ENCODE data around the gene MTFMT. TPM values are rescaled to one million over a fixed set of nuclear protein-coding genes. Genes with fewer than 3 reads are reported as not detected.

The MTFMT gene
- total RNA-seq, 2 donors from 2014 or later: 19.8 to 20.7 TPM

DNA sequence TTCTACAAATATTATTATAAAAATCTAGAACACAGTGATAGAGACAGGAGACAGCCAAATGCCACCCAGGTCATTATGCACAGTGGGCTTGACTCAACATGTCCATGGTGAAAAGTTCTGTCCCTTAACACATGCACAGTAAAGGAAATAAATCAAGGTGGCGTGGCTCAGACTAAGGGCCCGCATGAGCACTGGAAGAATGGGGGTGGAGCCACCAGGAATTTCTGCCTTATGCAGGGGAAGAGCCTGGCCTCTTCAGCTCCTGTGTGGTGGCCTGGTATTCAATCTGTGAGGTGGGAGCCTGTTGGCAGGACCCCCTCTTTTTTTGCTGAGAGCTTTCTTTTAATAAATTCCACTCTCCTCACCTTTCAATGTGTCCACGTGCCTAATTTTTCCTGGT is 22.6 kb downstream of the MTFMT start:
- ATAC-seq (no peak), DNase-seq (no peak)
- intact Hi-C loops (cut with DNase I, micrococcal nuclease): no loop called here

DNA sequence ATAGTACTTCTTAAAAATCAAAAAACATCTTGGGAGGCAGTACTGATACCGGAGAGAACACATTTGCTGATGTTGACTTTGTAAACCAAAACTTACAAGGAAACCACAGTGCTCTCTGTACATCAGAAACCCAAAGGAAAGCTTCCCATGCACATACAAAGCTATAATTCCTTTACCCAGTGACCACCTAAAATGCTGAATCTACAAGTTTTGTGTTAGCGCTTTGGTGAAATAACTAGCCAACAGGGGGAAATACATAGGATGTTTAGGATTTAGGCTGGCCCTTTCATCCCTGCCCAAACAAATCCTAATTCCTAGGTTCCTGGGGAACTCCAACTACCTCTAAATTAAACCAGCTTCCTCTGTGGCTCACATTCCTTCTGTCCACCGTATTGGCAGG is 24.4 kb downstream of the MTFMT start:
- ATAC-seq: no peak
- intact Hi-C loops (cut with DNase I, micrococcal nuclease): no loop called here
- no peak for DNase-seq

DNA sequence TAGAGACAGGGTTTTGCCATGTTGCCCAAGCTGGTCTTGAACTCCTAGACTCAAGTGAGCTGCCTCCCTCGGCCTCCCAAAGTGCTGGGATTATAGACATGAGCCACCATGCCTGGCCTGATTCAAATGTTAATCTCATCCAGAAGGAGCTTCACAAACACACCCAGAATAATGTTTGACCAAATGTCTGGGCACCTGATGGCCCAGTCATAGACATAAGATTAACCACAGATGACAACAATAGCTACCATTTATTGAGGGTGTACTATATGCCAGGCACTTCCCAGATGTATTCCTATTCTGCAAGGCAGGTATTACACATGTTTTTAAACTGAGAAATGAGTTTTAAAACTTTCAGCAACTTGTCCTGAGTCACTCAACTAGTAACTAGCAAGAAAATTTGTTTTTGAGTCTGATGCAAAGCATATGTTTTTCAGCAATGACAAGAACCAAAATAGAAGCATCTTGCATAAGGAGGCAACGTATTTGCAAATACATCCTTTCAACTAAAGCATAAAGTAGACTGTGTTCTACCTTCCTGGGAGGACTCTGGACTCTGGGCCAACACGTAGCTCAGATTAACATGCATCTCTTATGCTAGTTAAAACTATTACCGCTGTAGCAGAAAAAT is 31.6 kb downstream of the MTFMT start:
- ATAC-seq (no peak), DNase-seq (no peak)
- intact Hi-C loops (cut with DNase I, micrococcal nuclease): no loop called here

DNA sequence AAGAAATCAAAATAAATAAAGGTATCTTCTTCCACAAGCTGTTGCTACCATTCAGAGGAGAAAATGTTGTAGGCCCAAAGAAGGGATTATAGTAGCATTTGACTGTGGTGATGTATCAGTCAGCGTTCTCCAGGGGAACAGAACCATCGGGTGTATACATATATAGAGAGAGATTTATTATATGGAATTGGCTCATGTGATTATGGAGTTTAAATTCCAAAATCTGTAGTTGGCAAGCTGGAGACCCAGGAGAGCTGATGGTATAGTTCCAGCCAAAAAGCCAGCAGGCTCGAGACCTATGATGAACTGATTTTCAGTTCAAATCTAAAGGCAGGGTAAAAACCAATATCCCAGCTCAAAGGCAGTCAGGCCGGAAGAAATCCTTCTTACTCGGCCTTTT is 32.4 kb downstream of the MTFMT start:
- ATAC-seq (no peak), DNase-seq (no peak)
- intact Hi-C loops (cut with DNase I, micrococcal nuclease): no loop called here

DNA sequence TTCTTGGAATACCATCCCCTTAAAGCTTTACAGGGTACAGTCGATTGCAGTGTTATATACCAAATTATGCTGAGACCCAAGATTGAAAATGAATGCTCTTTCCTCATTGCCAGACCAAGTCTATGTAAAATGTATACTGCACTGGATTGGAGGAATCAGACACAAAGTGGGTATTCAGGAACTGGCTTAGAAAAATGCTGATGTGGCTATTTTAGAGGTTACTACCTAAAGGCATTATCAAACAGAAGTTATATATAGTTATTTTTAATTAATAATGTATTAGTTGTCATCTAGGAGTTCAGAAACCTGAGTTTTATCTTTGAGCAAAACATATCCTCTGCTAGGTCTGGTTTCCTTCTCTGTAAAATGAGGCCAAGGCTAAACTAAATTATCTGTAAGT is 36.1 kb downstream of the MTFMT start:
- ATAC-seq (no peak), DNase-seq (no peak)
- intact Hi-C loops (cut with DNase I, micrococcal nuclease): no loop called here

DNA sequence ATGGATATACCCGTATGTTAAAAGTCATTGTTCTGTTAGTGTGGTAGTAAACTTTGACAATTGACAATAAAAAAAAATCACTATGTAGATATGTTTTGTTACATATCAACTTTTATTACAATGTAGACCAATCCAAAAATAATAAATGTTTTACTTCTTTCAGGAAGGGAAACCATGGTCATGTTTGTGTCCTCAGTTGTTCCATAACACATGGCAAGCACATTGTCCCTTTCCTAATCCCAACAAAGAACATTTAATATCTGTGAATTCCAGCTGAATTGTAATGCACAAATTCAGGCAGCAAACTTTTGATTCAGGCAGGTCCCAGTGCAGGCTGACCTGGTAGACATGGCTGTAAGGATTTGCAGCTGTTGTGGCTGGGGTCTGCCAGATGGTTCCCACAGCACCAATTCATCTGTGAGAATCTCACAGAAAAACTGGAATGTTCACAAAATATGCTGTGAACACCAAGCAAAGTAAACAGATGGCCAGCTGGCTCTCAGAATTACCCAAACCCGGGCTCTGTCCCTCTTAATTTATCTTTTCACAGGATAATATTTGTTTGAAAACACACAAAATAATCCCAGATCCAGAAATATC is 37.8 kb downstream of the MTFMT start:
- ATAC-seq (peak; percentile 17), DNase-seq (no peak)
- intact Hi-C loops (cut with DNase I, micrococcal nuclease): no loop called here

DNA sequence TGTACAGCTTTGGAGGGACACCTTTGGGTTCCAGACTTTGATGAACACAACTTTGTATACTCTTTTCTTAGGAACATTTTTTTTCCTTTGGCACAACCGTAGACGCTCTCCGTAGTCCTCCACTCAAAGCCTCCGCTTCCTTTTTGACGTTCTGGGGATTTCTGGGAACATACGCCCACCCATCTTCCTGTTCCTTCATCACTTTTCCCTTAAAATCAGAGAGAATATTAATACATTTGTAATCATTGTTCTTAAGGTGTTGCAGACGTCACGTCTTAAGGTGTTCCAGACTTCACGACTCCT is 39.3 kb downstream of the MTFMT start:
- intact Hi-C loops (cut with DNase I, micrococcal nuclease): no loop called here
- ATAC-seq (no peak), DNase-seq (no peak)

DNA sequence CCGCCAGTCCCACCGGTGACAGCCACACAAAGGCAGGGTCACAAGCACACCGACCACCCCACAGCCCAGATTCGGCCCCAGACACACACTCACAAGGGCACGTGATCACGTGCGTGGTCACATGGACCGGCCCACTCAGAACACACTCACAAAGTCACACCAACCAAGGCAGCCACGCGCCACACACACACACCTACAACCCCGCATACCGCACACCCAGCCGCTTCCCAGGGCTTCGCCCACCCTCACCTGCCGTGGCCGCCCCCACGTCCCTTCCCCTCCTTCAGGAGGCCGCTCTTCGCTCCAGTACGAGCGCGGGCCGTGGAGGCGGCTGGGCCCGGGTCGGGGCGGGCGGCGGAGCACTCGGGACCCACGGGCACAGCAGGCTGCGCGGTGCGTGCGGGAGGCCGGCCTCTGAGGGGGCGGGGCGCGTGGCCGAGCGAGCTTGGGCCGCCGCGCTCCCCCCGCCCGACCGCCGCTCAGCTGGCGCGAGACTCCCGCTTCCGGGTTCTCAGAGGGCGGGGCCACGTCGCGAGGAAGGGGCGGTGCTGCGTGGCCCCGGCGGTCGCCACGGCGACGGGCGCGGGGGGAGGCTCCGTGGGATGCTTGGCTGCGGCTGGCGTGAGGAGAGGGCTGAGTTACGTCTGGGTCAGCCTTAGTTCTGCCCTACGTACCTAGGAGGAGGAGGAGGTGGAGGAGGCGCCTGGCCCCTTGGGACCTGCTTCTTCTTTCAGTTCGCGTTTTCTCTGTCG is 39.8 kb downstream of the MTFMT start, which contains the start of gene SPG21:
Gene SPG21 (minus strand): TSS at position 499 of the 752 bp plus-strand sequence. CDS start 6,345 bp downstream, outside the sequence.
- peak; percentile 93 to 95 for DNase-seq
- peak; percentile 89 for ATAC-seq
- intact Hi-C loops (cut with DNase I, micrococcal nuclease): no loop called here

DNA sequence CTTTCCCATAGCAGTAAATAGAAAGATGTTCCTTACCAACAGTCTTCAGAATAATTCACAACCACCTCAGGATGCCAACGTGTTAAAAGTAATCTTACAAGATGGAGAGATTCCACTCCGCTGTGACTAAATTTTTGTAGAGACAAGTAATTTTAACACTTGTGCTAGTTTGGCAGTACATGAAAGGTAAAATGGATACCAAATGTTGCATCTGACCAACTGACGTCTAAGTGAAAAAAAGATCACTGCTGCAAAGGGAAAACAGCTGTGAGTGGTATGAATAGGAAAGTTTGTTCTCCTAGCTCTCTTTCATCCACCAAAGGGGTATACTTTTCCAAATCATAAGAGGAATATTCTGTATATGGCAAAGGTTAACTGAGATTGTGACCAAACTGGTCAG is 42.3 kb downstream of the MTFMT start:
- intact Hi-C loops (cut with DNase I, micrococcal nuclease): no loop called here
- ATAC-seq (no peak), DNase-seq (no peak)

DNA sequence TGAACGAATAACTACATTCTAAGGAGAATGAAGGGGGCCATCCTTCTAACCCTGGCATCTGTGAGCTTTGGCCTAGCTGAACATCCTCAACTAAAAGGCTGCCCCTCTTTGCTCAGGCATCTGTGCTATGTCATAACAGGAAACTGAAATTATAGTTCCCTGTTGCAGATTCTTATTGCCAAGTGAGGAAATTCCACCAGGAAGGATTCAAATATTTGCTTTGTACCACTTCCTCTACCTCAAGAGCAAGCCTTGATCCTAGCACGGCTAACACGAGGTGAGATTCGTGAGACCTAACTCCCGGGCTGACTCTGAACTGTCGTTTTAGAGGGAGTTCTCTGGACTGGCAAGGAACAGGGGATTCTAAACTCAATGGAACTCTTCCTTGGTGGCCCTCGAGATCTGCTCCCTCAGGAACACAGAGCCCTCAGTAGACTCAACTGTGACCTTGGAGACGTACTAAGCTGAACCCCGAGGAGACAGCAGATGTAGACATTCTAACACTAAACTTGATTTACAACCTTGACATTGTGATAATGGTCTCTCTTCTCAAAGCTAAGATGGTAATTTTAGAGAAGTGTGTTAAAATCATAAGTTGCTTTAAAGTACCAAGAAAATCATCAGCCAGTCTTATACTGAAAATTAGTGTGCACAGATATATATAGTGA is 43.9 kb downstream of the MTFMT start:
- ATAC-seq (peak; percentile 39), DNase-seq (no peak)
- intact Hi-C loops (cut with DNase I, micrococcal nuclease): no loop called here

DNA sequence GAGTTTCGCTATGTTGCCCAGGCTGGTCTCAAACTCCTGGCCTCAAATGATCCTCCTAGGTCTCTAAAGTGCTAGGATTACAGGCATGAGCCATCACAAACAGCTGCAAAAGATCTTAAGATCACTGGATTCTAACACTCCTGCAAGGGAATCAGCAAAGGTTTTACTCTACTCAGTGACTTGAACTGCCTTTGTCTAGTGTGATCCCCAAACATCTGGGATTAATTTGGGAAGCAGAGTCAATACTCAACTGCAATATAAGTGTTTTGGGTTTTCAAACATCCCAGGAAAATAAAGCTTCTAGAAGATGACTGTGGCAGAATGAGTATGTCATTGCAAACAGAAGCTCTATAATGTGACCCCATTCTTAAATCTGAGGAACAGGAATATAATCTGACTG is 47.0 kb downstream of the MTFMT start:
- intact Hi-C loops (cut with DNase I, micrococcal nuclease): no loop called here
- DNase-seq (no peak), ATAC-seq (no peak)

DNA sequence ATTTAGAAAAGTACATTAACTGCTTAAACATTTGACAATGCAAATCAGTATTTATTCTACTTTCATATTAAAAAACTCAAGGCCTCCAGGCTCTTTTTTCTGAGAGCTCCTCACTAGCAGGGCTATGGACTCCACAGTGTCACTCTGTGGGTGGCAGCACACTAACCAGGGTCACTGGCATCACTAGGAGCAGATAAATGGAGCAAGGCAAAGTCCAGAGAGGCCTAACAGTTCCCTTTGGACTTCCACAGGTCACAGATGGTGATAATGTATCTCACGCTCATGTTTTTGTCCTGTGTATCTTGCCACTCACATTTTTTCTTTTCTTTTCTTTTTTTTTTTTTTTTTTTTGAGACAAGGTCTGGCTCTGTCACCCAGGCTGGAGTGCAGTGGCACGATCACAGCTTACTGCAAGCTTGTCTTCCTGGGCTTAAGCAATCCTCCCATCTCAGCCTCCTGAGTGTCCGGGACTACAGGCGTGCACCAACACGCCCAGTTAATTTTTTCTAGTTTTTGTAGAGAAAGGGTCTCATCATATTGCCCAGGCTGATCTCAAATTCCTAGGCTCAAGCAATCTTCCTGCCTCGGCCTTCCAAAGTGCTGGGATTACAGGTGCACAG is 47.5 kb downstream of the MTFMT start:
- intact Hi-C loops (cut with DNase I, micrococcal nuclease): no loop called here
- no peak for ATAC-seq
- DNase-seq: no peak

DNA sequence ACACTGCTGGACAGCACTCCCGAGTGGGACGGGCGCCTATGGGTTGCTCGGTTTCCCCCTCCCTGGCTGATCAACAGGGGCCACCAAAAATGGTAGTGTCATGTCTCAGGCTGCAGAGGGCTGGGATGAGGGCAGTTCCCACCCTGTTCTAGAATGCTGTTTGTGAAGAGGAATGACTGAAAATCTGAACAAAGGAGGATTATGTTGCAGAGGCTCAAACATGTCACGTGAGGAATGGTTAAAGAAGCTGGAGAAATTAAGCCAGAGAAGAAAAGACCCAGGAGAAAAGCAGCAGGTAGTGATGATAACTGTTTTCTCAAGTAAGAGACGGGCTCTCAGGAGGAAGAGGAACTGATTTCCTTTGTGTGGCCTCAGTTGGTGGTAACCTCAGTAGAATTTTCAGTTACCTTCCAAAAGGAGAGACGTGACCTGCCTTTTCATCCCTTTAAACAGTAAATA is 50.2 kb downstream of the MTFMT start:
- no peak for ATAC-seq
- intact Hi-C loops (cut with DNase I, micrococcal nuclease): no loop called here
- no peak for DNase-seq

DNA sequence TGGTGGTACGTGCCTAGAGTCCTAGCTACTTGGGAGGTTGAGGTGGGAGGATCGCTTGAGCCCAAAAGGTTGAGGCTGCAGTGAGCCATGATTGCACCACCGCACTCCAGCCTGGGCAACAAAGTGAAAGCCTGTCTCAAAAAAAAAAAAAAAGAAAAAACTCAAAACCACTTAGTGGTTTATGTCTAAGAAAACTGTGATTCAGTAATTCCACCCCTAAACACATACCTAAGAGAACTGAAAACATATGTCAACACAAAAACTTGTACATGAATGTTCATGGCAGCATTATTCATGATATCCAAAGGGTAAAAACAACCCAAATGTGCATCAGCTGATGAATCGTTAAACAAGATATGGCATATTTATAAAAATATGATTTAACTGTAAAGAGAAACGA is 54.0 kb downstream of the MTFMT start:
- no peak for ATAC-seq
- intact Hi-C loops (cut with DNase I, micrococcal nuclease): no loop called here
- no peak for DNase-seq

DNA sequence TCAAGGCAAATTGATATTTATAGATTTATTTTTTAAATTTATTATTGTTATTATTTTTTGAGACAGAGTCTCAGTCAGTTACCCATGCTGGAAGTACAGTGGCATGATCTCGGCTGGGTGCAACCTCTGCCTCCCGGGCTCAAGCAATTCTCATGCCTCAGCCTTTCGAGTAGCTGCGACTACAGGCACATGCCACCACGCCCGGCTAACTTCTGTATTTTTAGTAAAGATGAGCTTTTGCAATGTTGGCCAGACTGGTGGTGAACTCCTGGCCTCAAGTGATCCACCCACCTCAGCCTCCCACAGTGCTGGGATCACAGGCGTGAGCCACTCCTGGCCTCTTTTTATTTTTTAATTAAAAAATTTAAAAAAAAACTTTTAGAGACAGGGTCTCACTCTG is 58.7 kb downstream of the MTFMT start:
- intact Hi-C loops (cut with DNase I, micrococcal nuclease): no loop called here
- ATAC-seq: no peak
- no peak for DNase-seq

DNA sequence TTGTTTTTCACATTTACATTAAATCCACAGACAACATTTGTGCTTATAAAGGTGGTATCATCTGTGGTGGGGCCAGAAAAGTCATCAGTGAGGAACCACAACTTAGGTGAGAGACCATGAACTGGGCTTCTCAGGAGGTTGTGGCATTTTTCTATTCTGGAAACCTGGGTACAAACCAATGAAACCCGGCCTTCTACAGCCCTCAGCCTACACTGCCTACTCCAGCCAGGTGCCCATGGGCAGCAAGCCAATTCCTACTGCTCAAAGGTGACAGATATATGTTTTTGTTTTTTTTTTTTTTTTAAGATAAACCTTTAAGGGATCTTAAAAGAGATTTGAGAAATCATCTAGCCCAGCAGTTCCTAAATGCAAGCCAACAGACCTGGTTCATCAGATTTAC is 60.0 kb downstream of the MTFMT start:
- ATAC-seq: no peak
- intact Hi-C loops (cut with DNase I, micrococcal nuclease): no loop called here
- no peak for DNase-seq

DNA sequence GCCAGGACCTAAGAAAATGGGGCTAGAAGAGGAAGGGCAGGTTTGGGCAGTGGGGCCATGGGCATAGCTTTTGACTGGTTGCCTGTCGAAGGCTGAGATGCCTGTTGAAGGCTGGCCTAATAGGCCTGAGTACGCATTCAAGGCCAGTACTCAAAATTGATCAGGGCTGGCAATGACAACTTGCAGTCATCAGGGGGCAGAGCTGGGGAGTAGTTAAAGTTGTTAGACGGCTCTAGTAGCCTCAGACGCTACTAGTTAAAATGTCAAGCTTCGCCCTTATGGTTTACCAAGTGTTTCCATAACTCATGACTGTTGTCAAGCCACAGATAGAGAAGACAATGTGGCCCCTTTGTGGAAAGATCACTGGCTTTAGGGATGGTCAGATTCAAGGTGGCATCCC is 68.4 kb downstream of the MTFMT start:
- ATAC-seq: no peak
- intact Hi-C loops (cut with DNase I, micrococcal nuclease): no loop called here
- DNase-seq: no peak

DNA sequence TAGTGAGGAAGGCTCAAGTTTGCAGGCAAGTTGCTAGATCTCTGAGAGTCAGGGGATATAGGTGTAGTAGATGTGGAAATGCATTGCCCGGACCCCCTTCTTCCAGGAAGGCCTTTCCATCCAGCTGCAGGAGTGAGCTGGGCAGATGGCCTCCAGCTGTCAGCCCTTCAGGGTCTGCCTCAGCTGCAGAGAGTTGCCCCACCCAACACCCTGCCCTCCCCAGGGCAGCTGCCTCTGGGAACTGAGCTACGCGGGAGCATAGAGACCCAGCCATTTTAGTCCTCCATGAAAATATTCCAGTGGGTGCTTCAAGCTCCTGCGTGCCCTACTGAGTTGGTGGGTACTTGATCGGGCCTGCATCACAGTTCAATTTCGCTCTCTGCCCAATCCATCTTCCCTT is 69.3 kb downstream of the MTFMT start:
- no peak for ATAC-seq
- DNase-seq: no peak
- intact Hi-C loops (cut with DNase I, micrococcal nuclease): no loop called here

DNA sequence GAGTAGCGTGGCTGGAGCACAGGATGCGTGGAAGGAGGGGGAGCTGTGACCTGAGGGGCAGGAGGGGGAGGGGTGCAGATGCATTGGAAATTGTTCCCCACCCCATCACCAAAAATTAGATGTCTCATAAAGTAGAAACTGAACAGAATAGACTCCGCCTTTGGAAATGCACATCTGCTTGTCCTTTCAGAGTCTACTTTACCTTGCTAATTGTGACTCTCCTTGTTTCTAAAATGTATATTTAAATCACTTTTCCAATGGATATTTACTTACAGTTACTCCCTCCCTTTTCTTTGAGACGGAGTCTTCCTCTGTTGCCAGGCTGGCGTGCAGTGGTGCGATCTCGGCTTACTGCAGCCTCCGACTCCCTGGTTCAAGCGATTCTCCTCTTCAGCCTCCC is 70.3 kb downstream of the MTFMT start:
- ATAC-seq (no peak), DNase-seq (no peak)
- intact Hi-C loops (cut with DNase I, micrococcal nuclease): no loop called here

DNA sequence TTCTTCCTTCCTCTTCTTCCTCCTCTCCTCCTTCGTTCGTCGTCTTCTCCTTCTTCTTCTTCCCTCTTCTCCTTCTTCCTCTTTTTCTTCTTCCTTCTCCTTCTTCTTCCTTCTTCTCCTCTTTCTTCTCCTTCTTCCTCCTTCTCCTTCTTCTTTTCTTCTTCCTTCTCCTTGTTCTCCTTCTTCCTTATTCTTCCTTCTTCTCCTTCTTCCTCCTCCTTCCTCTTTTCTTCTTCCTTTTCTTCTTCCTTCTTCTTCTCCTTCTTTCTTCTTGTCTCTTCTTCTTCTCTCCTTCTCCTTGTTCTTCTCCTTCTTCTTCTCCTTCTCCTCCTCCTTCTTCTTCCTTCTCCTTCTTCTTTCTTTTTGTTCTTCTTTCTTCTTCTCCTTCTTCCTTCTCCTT is 75.0 kb downstream of the MTFMT start:
- ATAC-seq (no peak), DNase-seq (no peak)
- intact Hi-C loops (cut with DNase I, micrococcal nuclease): no loop called here

Measured in left colon (tissue), 2 donors.